Mammary epithelial cell (primary cell): ENCODE results near the gene RGS19.

ENCODE experiments used
- CTCF ChIP-seq, 2 donors: IDR thresholded peaks in 1 of 2; conservative IDR thresholded peaks in 1 of 2; 2 replicates each; pipeline ENCODE4 v1.5.1; 2011 to 2012; ENCODE audit warnings: inconsistent platforms in 2 of 2, low read length in 2 of 2, mild to moderate bottlenecking in 2 of 2, control low read depth in 1 of 2, low read depth in 1 of 2; ENCODE audit not compliant: insufficient read depth in 1 of 2; ENCODE audit errors: extremely low read depth in 1 of 2
- EZH2 ChIP-seq: IDR thresholded peaks from 2 replicates; pipeline ENCODE4 v1.6.1; 2012; ENCODE audit warnings: low read length, inconsistent platforms, borderline replicate concordance

- TF ChIP-seq CTCF (conservative IDR thresholded peaks at IDR 0.05 in 1 of 2, IDR thresholded peaks at IDR 0.05 in 1 of 2; ENCODE audit: extremely low read depth in 1 of 2, insufficient read depth in 1 of 2, low read depth in 1 of 2, low read length in 2 of 2) (no peak), EZH2 (no peak)
These were observed 28.9 kb downstream of the RGS19 start for GRCh38 chr20:64050261-64051032.
